ENCODE results near the gene BHLHA9.

DNA sequence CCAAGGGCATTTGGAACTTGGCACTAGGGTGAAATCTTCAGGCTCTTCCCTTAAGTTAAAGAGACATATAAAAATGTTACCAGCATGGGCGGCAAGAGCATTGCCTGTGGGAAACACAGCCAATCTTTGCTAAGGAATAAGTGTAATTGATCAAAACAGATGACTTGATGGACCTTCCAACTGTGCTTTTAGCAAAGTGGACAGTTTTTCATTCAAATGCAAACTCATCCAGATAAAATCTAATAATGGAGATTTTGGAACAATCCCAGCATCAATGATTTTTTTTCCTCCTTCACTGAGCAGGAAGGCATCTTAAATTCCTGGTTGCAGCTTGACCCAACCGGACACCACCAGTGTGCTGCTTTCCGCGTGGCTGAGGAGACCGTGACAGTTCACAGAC is 42.9 kb upstream of the BHLHA9 start:
- TF ChIP-seq, protein P1, sequence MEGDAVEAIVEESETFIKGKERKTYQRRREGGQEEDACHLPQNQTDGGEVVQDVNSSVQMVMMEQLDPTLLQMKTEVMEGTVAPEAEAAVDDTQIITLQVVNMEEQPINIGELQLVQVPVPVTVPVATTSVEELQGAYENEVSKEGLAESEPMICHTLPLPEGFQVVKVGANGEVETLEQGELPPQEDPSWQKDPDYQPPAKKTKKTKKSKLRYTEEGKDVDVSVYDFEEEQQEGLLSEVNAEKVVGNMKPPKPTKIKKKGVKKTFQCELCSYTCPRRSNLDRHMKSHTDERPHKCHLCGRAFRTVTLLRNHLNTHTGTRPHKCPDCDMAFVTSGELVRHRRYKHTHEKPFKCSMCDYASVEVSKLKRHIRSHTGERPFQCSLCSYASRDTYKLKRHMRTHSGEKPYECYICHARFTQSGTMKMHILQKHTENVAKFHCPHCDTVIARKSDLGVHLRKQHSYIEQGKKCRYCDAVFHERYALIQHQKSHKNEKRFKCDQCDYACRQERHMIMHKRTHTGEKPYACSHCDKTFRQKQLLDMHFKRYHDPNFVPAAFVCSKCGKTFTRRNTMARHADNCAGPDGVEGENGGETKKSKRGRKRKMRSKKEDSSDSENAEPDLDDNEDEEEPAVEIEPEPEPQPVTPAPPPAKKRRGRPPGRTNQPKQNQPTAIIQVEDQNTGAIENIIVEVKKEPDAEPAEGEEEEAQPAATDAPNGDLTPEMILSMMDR (IDR thresholded peaks at IDR 0.05) = no peak
- TF ChIP-seq EP300 (IDR thresholded peaks at IDR 0.05) (no peak), POLR2A (IDR thresholded peaks at IDR 0.05) (no peak)
